ENCODE measurements around the gene JARID2.
A peak's percentile ranks its signal among the peaks of the same experiment; 100 is the strongest.

The JARID2 gene

GRCh38 chr6:15427331-15428070 is 181.6 kb downstream of the JARID2 start:
- DNase-seq, result no peak

GRCh38 chr6:15429141-15430110 is 183.6 kb downstream of the JARID2 start:
- DNase-seq, result no peak

GRCh38 chr6:15430186-15430585 is 184.3 kb downstream of the JARID2 start:
- no peak for DNase-seq

GRCh38 chr6:15430931-15431405 is 185.1 kb downstream of the JARID2 start:
- no peak for DNase-seq

GRCh38 chr6:15431762-15432483 is 186.1 kb downstream of the JARID2 start:
- no peak for DNase-seq

- DNase-seq, result no peak
Measured at GRCh38 chr6:15433511-15433861, 187.6 kb downstream of the JARID2 start.

GRCh38 chr6:15434263-15434662 is 188.4 kb downstream of the JARID2 start:
- DNase-seq, result no peak

GRCh38 chr6:15434823-15435380 is 189.0 kb downstream of the JARID2 start:
- no peak for DNase-seq

GRCh38 chr6:15435468-15435867 is 189.6 kb downstream of the JARID2 start:
- DNase-seq, result no peak

GRCh38 chr6:15436451-15436850 is 190.6 kb downstream of the JARID2 start:
- DNase-seq, result no peak

- no peak for DNase-seq
Measured at GRCh38 chr6:15437090-15437635, 191.3 kb downstream of the JARID2 start.

GRCh38 chr6:15439410-15440025 is 193.6 kb downstream of the JARID2 start:
- no peak for DNase-seq

GRCh38 chr6:15440040-15440439 is 194.2 kb downstream of the JARID2 start:
- DNase-seq, result no peak

GRCh38 chr6:15441215-15441868 is 195.5 kb downstream of the JARID2 start:
- DNase-seq, result peak; percentile 46

- DNase-seq, result no peak
Measured at GRCh38 chr6:15441981-15442380, 196.1 kb downstream of the JARID2 start.

GRCh38 chr6:15442467-15442866 is 196.6 kb downstream of the JARID2 start:
- DNase-seq, result no peak

GRCh38 chr6:15443119-15443830 is 197.4 kb downstream of the JARID2 start:
- no peak for DNase-seq

GRCh38 chr6:15444081-15444731 is 198.3 kb downstream of the JARID2 start:
- DNase-seq, result no peak

GRCh38 chr6:15444881-15445280 is 199.0 kb downstream of the JARID2 start:
- DNase-seq, result no peak

- DNase-seq, result no peak
Measured at GRCh38 chr6:15447546-15448267, 201.8 kb downstream of the JARID2 start.
